Measurements from ENCODE around the gene HIPK1. TPM values are rescaled to one million over a fixed set of nuclear protein-coding genes. Genes with fewer than 3 reads are reported as not detected.
A peak's percentile ranks its signal among the peaks of the same experiment; 100 is the strongest.

The HIPK1 gene
- total RNA-seq, 1 donor from 2014 or later: 33.6 TPM

DNA sequence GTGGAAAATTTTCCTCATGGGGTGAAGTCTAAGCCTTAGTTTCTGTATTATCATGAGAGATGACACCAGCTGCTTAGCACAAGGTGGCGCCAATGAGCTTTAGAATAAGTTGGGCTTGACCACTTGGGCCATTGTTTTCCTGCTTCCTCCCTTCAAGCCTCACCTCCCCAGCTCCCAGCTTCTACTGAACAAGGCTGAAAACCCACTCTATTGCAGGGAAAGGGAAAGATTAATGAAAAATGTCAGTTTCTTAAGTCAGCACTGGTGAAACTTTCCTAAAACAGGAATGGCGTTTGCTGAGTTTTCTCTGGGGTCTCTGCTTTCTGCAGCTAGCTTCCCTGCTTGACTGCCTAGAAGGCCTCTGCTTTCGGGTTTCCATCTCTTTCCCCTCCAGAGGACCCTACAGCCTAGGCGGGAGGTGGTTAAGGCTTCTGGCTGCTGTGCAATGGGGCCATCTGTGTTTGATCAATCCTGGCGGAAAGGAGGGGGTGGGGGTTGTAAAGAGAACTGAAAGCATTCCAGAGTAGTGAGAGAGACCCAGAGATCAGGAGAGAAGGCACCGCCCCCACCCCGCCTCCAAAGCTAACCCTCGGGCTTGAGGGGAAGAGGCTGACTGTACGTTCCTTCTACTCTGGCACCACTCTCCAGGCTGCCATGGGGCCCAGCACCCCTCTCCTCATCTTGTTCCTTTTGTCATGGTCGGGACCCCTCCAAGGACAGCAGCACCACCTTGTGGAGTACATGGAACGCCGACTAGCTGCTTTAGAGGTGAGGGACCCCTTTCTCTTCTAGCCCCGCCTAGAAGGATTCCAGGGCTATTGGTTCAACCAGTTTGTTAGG lies 50.0 kb downstream of the HIPK1 start, which contains the start of gene OLFML3:
OLFML3 (plus strand) TSS at position 612 of the 840 bp plus-strand sequence; CDS start at position 655, 43 bp downstream.
- peak; percentile 81 for DNase-seq (ENCODE audit: extremely low read depth, low read depth, low spot score)

DNA sequence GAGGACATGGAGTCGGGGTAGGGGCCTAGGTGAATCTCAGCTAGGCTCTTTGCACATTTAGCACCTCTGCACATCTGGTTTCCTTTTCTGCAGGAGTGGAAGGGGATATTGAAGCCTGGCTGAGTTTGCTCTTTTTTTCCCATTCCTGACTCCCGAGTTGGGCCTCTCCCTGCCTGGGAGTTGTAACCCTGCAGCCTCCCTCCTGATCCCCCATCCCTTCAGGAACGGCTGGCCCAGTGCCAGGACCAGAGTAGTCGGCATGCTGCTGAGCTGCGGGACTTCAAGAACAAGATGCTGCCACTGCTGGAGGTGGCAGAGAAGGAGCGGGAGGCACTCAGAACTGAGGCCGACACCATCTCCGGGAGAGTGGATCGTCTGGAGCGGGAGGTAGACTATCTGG lies 51.0 kb downstream of the HIPK1 start:
- no peak for DNase-seq (ENCODE audit: extremely low read depth, low read depth, low spot score)

DNA sequence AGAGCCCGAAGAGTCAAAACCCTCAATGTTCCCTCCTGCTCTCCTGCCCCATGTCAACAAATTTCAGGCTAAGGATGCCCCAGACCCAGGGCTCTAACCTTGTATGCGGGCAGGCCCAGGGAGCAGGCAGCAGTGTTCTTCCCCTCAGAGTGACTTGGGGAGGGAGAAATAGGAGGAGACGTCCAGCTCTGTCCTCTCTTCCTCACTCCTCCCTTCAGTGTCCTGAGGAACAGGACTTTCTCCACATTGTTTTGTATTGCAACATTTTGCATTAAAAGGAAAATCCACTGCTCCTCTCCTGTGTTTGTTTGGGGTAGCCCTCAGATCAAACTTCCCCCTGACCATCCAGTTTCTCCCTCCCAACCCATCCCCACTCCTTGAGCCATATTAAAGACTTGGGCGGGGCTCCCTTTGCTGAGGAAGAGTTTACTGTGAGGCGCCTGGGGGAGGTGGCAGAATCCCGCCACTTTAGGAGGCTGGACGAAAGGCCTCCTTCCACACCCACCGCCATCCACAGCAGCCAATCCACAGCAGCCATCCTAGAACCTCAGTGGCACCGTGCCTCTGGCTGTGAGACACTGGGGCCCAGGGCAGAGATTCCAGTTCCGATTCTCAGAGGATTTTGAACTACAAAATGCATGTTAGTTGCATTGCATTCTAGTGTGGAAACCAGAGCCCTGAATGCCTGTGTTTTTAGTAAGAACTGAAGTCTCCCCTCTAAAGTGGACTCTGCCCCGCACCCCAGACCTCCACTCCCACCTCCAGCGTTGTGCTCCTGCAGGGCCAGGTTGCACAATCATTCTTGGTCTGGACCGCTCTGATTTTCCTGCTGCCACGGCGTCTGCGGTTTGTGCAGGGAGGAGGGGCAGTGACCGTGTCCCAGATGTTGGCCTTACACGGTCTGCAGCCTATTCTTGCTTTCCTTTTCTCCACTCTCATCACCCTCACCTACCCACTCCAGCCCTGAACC lies 53.1 kb downstream of the HIPK1 start:
- DNase-seq (ENCODE audit: extremely low read depth, low read depth, low spot score): no peak

DNA sequence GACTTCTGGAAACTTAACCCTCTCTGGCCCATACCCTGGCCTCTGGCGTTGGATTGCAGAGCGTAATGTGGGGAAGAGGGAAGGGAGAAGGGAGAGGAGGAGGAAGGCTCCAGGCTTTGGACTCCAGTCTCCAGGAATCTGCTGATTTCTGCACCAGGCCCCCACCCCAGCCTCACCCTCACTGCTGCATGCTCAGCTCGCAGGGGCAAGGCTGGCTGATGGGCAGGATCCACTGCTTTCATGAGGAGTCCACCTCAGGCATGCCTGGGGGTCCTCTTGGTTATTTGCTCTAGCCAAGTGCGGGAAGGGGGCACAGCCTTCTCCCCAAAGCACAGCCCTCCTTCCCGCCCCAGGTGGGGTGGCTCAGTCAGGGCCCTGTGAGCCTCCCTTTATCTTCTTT lies 53.8 kb downstream of the HIPK1 start:
- DNase-seq (ENCODE audit: extremely low read depth, low read depth, low spot score): no peak

DNA sequence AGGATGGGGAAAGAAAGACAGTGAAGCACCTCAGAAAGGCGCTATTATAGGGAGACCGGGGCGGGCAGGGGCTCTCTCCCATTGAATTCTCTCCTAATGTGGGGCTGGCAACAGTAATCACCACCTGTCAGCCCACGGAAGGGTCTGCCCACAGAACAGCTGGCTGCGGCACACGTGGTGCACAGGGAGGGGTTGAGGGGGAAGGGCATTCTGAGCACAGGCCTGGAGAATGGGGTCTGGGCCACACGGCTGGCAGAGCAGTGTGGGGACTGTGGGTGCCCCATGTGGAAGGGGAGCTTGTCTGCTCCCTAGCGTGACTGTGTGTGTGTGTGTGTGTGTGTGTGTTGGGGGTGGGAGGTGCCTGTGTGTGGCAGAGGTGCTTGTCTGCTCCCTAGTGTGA lies 54.3 kb downstream of the HIPK1 start:
- DNase-seq (ENCODE audit: extremely low read depth, low read depth, low spot score): no peak

DNA sequence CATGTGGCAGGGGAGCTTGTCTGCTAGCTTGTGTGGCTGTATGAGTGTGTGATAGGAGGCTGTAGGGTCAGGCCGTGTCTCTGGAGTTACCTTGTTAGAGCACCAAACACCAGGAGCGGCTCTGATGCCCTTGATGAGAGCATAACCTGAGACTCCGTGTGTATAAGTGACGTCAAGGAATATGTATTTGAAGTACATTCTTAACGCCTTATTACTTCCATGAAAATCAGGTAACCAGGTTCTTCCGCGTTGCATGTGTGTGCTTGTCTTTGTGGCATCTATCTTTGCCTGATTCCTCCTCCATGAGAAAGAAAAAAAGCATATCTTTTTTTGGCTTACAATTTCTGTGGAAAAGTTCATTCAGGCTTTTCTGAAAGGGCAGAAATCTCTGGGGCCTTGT lies 54.7 kb downstream of the HIPK1 start:
- DNase-seq (ENCODE audit: extremely low read depth, low read depth, low spot score): no peak

DNA sequence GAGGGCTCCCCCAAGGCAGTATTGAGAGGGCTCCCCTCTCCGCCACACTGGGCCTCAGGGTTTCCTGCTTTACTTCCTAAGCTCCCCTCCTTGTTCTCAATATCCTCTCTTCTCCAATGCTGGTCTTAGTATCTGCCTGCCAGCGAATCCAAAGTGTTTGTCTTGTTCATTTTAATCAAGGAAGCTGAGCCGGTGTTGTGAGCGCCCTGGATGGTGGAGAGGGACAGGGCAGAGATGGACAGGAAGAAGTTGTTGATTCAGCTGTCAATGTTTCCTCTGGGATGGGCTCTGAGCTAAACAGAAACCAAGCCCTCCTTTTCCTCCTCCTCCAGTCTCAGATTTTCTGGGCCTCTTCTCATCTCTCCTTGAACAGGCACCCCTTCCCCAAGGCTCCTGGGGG lies 55.6 kb downstream of the HIPK1 start:
- peak; percentile 20 for DNase-seq (ENCODE audit: extremely low read depth, low read depth, low spot score)

DNA sequence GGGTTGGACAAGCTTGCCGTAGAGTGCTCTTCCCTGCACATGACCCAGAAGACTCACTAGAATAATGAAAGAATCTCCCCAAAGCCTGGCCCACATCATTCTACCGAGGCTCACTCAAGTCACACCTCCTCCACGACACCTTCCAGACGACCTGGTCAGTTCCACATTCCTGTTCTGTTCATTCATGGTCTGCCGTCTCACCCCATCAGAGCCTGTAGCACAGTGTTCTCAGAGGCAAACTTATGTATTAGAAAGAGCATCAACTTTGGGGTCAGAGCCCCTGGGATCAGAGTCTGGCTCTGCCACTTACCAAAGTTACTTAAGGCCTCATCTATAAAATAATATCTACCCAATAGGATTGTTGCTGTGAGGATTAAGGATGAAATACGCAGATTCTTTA lies 57.7 kb downstream of the HIPK1 start:
- DNase-seq (ENCODE audit: extremely low read depth, low read depth, low spot score): no peak

DNA sequence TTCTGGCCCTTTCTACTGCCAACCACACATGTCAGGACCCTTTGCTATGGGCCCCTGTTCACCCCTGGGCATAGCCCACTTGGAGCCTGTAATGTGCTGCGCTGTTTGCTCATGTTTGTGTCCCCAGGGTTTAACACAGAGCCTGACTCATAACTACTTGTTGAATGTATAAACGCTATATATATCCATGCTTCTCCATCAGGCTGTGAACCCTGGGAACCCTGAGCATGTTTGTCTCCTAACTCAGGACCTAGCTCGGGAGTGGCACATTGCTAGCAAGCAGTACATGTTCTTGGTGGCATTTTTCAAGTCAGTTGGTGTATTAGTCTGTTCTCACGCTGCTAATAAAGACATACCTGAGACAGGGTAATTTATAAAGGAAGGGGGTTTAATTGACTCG lies 58.1 kb downstream of the HIPK1 start:
- DNase-seq (ENCODE audit: extremely low read depth, low read depth, low spot score): no peak

DNA sequence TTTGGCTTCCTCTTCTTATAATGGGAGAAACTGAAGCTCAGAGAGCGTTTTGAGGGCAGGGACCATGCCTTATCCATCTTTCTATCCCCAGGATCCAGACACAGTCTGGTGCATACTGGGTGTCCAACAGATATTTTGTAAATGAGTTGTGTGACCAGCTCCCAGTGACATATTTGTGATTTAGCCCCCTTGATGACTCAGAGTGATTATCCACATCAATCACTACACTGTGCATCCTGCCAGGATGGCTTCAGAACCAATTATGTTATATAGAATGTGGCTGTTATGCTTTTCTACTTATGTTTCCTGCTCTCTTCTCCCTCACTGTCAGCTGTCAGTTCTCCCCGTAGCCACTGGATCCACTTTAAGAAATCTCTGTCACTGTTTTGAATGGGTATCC lies 61.4 kb downstream of the HIPK1 start:
- DNase-seq (ENCODE audit: extremely low read depth, low read depth, low spot score): no peak

DNA sequence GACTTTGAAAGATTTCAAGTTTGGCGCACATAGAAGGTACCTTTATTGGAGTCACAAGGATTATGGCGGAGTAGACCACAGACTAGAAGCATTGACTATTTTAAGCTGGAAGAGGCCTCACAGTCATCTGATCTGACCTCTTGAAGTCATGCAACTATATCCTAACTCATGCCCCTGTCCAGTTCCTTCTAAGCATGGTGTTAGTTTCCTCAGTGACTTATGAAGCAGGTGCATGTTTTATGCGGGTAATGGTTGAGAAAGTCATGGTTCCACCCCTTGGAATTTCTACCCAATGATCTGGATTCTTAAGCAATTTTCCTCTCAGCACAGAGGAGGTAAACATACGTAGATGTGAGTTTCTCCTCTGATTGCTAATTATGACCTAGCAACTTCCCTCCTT lies 61.8 kb downstream of the HIPK1 start:
- DNase-seq (ENCODE audit: extremely low read depth, low read depth, low spot score): no peak

DNA sequence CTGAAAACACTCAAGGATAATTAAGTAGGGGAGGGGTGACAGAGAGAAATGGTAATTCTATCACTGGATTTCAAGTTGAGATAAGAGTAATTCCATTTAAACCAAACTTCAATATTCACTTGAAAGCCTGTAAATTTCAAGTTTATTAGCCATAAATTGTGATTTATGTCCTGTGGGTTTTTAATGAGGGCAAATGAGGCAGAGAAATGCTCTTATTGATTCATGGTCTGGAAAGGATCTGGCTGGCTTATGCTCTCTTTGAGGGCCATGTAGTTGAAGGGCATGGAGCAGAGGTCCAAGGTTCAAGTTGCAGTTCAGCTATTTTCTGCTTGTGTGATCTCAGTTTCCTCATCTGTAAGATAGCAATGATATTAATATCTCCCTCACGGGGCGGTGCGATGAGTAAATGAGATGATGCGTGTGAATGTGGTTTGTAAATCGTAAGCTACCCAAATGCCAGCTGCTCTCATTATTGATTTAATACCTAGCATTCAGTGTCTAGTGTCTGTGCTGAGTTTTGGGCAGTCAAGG lies 62.4 kb downstream of the HIPK1 start:
- DNase-seq (ENCODE audit: extremely low read depth, low read depth, low spot score): no peak

DNA sequence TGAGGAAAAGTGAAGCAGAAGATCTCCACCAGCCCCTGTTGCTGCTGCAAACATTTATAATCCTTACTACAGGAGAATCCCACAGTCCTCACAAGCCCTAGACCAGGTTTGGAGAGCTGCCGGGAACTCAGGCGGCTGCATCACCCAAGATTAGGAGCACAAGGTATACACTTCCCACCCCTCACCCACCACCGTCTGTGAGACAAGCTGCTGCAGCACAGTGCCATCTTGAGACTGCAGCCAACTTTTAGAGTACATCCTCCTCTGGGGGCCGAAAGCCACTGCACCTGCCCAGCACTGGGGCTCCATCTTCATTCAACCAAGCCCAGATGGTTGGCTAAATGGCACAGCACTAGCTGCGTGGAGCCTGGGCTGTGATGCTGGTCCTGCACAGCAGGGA lies 63.9 kb downstream of the HIPK1 start:
- DNase-seq (ENCODE audit: extremely low read depth, low read depth, low spot score): no peak

DNA sequence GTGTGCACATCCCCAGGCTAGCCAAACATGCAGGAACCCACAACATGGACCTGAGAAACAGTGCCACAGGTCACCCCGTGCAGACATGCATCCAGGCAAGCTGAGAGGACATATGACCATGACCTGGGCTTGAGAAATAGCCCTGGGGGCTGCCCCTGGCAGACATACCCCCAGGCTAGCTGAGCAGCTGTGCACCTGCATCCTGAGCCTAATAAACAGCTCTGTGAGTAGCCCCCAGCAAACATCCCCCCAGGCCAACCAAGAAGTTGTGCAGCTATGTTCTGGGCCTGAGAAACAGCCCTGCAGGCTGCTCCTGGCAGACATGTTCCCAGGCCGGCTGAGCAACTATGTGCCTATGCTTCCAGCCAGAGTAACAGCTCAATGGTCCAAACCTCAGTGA lies 64.6 kb downstream of the HIPK1 start:
- DNase-seq (ENCODE audit: extremely low read depth, low read depth, low spot score): no peak

DNA sequence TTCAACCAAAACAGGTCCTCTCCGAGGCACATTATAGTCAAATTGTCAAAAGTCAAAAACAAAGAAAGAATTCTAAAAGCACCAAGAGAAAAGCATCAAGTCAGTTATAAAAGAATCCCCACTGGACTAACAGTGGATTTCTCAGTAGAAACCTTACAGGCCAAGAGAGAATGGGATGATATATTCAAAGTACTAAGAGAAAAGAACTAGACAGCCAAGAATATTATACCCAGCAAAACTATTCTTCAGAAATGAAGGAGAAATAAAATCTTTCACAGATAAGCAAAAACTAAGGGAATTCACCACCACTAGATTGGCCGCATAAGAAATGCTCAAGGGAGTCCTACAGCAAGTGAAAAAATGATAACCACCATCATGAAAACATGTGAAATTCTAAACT lies 66.3 kb downstream of the HIPK1 start:
- no peak for DNase-seq (ENCODE audit: extremely low read depth, low read depth, low spot score)

DNA sequence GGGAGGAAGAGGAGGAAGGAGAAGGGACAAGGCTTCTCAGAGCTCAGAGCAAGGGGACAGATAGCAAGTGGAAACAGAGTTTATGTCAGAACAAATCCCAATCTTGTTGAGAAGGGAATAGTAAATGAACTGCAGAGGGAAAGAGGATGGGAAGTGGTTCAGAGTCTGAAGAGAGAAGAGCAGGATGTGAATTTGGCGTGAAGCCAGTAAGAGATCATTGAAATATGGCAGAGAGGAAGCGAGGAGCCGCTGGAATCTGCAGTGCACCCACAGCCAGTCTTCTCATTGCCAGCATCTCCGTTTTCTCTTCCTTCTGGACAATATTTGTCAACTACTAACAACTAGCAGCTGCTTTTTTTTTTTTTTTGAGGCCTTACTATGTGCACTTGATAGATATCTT lies 69.2 kb downstream of the HIPK1 start:
- no peak for DNase-seq (ENCODE audit: extremely low read depth, low read depth, low spot score)

DNA sequence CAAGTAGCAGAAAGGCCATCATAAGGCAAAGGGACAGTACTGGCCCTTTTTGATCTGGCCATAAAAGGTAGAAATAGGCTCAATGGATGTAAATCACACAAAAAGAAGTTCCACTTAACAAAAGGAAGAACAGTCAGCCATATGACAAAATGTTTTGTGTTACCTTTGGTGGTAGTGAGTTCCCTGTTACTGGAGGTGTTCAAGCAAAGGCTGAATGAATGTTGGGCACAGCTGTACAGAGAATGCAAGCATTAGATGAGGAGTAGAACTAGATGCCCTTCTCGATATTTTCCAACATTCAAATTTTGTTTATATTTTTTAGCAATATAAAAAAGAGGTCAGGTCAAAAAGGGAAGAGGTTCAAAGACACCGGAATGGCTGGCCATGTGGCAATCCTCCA lies 70.1 kb downstream of the HIPK1 start:
- no peak for DNase-seq (ENCODE audit: extremely low read depth, low read depth, low spot score)

DNA sequence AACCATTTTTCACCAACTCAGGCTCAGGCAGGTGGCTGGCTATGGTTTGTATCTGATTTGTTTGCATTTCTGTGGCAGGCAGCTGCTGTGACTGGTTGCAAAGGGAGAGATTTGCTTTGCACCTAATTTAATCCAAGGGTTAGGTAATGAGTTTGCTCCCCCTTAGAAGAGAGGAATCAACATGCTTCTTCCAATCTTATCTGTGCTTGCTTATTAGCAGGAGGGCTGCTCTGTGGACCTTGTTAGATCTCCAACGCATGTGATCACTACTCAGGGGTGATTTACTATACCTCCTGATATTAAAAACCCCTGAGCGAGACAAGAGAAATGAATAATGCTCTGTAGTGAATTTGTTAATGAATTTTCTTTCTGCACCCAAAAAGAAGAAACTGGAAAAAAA lies 70.7 kb downstream of the HIPK1 start:
- DNase-seq (ENCODE audit: extremely low read depth, low read depth, low spot score): no peak

DNA sequence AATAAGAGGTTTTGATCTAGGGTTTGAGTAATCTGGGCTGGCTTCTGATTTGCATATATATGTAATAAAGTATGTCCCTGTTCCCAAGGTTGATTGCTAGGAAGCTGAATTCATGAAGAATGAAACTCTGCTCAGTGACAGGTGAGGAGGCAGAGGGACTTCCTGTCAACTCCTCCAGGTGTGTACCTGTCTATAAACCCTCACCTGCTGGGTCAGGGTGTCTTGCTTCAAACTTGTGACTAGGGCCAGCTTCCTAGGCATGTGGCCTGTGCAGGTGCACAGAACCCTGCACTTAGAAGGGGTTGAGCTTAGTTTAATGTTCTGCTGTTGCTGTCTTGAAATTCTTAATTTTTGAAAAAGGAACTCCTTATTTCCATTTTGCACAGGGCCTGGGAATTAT lies 71.3 kb downstream of the HIPK1 start:
- no peak for DNase-seq (ENCODE audit: extremely low read depth, low read depth, low spot score)

DNA sequence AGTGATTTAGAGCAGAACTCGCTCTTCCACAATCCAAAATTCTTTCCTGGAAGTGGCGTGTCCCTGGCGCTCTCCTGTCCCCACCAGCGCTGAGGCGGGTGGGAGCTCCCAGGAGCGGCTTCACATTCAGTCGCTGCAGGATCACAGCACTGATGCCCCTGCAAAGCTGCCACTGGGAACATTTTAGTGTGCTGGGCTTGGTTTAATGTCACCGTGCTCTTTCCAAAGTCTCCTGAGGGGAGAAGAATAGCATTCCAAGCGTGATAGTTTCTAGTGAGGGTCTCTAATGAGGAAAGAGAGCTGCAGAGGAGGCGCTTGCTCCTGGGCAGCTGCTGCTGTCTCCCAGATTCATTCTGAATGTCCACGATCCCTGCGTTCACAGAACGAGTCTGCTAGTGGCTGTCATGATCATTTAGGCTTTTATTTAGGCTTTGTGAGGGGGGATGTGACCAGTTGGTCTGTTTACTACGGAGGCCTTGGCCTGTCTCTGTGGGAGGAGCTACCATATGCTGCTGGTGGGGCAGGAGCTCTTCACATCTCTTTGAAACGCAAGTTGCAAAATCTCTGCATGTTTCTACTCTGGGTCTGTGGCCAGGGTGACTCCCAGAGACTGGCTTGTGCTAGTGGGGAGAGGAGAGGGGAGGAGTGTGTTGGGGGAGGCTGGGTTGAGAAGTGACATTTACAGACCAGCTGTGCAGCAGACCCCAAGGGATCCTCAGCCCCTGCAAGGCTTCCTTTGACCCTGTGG lies 73.5 kb downstream of the HIPK1 start:
- DNase-seq (ENCODE audit: extremely low read depth, low read depth, low spot score): no peak

DNA sequence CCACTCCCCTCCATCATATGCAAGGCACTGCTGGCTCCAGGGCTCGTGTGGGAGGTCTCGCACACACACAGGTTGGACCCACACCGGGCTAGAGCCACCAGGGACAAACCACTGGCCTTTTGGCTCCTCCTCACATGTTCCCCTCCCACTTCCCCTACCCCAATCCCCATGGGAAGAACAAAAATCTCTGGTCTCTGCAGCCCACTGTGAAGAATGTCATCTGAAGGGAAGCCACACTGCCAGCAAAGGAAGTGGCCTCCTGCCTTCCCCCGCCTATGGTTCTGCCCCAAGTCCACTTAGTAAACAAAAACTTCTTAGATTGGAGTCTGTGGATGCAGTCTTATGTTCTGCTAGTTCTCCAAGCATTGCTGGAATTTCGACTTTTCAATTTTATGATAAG lies 74.3 kb downstream of the HIPK1 start:
- DNase-seq (ENCODE audit: extremely low read depth, low read depth, low spot score): no peak

Measured in glomerular endothelial cell (primary cell).